Activated CD8-positive, alpha-beta T cell treated with anti-CD3 and anti-CD28 coated beads, Interleukin-2, amount 10 ng/mL, durations not matched to agents 7 days and 5 days (primary cell): Measurements from ENCODE around the gene NTN4. TPM values are rescaled to one million over a fixed set of nuclear protein-coding genes. Genes with fewer than 3 reads are reported as not detected.
"Not testable (repeated sequence)": the region's sequence is repeated elsewhere in the genome, so short reads cannot be mapped to it uniquely, and the experiment has no call there.

Source experiments
- ATAC-seq: fragments of 150-1000 bp; cut with Tn5 transposase; one replicate; pipeline ENCODE4 v1.10.0; 2021; ENCODE audit warnings: moderate library complexity
- CTCF ChIA-PET: fragments of 350-600 bp; sonication (Branson Sonifier 250); formaldehyde crosslinking; loops from one replicate; lab custom pipeline; 2021; ENCODE audit warnings: antibody characterized with exemption; lab: Charles Lee
- POLR2A ChIA-PET: fragments of 350-600 bp; sonication (Branson Sonifier 250); formaldehyde crosslinking; loops from one replicate; lab custom pipeline; 2021; ENCODE audit warnings: antibody characterized with exemption; lab: Charles Lee
- DNase-seq: peaks from one replicate; pipeline ENCODE4 v3.0.0-alpha.2; 2020
- H3K27ac Mint-ChIP-seq: one replicate; pipeline ENCODE4 v1.8.0; 2021; ENCODE audit warnings: mild to moderate bottlenecking, mixed read lengths
- H3K27me3 Mint-ChIP-seq: one replicate; pipeline ENCODE4 v1.8.0; 2021; ENCODE audit warnings: low read depth, mixed read lengths
- H3K36me3 Mint-ChIP-seq: one replicate; pipeline ENCODE4 v1.8.0; 2021; ENCODE audit warnings: low read depth, mixed read lengths
- H3K4me1 Mint-ChIP-seq: one replicate; pipeline ENCODE4 v1.8.0; 2021; ENCODE audit warnings: low read depth, mixed read lengths
- H3K4me3 Mint-ChIP-seq: one replicate; pipeline ENCODE4 v1.8.0; 2021; ENCODE audit warnings: mild to moderate bottlenecking, mixed read lengths
- H3K9me3 Mint-ChIP-seq: one replicate; pipeline ENCODE4 v1.8.0; 2022; ENCODE audit warnings: mixed read lengths; ENCODE audit not compliant: insufficient read depth
- total RNA-seq, 2 experiments: library from RNA; stranded (reverse); gene quantifications; one replicate each; pipeline ENCODE4 v1.2.3, GENCODE V29; 2021

The NTN4 gene
- total RNA-seq, 2 experiments from 2014 or later: not detected

DNA sequence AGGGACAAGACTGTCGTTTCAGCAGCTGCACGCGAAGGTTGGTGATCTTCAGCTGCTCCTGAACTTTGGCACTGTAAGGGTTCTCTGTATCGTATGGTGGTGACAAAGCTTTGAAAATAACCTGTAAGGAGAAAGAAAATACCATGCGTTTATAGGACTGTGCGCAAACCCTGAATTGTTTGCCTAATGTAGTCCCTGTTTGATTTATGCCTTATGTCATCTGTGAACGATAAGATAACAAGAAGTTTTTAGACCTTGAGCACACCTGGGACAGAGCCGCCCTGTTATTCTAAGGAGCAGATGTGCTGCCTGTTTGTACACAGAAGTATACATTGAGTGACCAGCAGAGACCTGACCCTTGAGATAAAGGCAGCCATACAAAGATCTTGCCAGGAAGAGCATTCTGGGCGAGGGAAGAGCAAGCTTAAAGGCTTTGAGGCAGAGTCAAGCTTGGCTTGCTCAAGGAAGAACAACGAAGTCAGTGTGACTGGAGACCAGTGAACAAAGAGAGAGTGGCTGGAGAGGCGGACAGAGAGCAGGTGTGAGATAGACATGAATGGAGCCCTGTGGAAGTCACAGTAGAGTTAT, 52.4 kb downstream of the NTN4 start:
- Mint-ChIP-seq H3K27me3 (peaks cover 5% of the 10 kb centered on the region), H3K27ac (no peak overlapping the region), H3K36me3 (no peaks in the 10 kb centered on the region), H3K4me3 (no peak overlapping the region), H3K4me1 (no peaks in the 10 kb centered on the region), H3K9me3 (no peaks in the 10 kb centered on the region)
- ChIA-PET CTCF (no interaction called here), POLR2A (no interaction called here)
- no peak for DNase-seq
- ATAC-seq: no peak

DNA sequence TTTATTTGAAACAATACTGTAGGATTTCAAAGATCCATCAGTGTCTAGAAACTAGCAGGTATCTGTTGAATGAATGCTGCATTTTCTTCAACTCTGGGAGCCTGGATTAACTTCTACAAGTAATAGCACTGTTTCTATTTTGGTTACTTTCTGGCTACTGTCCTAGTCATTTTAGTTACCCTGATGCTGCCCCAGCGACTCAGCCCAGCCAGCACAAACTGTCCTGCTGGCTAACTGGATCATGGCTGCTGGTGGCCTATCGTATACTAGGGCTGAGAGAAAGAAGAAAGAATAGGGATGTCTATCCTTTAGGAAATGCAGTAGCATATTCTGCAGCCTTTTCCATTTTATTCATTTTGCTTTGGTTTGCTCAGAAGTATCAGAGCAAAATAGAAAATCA, 53.9 kb downstream of the NTN4 start:
- POLR2A ChIA-PET: no interaction called here
- H3K27ac Mint-ChIP-seq: no peak overlapping the region

DNA sequence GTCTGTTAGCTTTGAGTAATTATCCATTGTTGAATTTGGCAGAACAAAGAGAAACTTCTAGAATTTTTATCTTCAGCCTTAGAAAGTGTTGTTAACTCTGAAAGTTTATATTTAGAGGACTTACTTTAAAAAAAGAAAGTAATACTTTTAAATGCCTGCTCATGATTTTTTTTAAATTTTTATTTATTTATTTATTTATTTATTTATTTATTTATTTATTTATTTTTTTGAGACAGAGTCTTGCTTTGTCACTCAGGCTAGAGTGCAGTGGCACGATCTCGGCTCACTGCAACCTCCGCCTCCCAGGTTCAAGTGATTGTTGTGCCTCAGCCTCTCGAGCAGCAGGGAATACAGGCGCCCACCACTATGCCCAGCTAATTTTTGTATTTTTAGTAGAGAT, 54.8 kb downstream of the NTN4 start:
- ATAC-seq, POLR2A ChIA-PET, DNase-seq, CTCF ChIA-PET, H3K4me3 Mint-ChIP-seq, H3K27me3 Mint-ChIP-seq, H3K27ac Mint-ChIP-seq, H3K4me1 Mint-ChIP-seq, H3K9me3 Mint-ChIP-seq, H3K36me3 Mint-ChIP-seq: not testable (repeated sequence)

More for the DNA sequence above, 53.9 kb downstream of the NTN4 start:
- no peak for ATAC-seq
- Mint-ChIP-seq H3K36me3 (no peaks in the 10 kb centered on the region), H3K27me3 (peaks cover 2% of the 10 kb centered on the region), H3K4me3 (no peak overlapping the region), H3K4me1 (no peaks in the 10 kb centered on the region), H3K9me3 (no peaks in the 10 kb centered on the region)
- CTCF ChIA-PET: no interaction called here
- no peak for DNase-seq

DNA sequence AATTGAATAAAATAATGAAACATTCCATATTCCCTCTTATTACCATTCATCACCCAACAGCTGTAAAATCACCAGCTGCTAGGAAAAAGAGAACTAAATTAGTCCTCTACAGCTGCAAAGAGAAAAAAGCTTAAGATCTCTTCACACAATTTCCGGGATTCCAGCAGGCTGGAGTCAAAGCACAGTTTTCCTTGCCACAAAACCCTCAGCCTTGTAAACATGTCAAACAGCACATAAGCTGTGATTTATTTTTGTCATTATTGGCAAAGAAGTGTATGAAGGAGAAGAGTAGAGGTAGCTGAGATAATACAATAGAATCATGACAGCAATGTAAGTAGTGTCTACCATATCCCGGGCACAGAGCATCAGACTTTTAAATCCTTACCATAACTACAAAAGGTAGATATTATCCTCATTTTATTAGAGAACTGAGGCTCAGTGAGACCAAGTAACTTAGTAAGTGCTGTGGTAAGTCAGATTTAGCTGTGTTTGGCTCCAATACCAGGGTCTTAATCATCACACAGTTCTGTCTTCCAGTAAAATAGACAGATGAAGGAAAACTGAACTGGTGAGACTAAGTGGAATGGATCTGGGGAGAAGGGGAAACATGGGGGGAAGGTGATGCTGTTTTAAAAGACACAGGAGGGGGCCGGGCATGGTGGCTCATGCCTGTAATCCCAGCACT, 57.3 kb downstream of the NTN4 start:
- DNase-seq: no peak
- no peak overlapping the region for H3K27ac Mint-ChIP-seq
- no peak for ATAC-seq
- H3K27me3 Mint-ChIP-seq: peaks cover 8% of the 10 kb centered on the region
- H3K4me1 Mint-ChIP-seq: no peaks in the 10 kb centered on the region
- no peaks in the 10 kb centered on the region for H3K36me3 Mint-ChIP-seq
- CTCF ChIA-PET: no interaction called here
- no peak overlapping the region for H3K4me3 Mint-ChIP-seq
- POLR2A ChIA-PET: no interaction called here
- H3K9me3 Mint-ChIP-seq: no peaks in the 10 kb centered on the region

DNA sequence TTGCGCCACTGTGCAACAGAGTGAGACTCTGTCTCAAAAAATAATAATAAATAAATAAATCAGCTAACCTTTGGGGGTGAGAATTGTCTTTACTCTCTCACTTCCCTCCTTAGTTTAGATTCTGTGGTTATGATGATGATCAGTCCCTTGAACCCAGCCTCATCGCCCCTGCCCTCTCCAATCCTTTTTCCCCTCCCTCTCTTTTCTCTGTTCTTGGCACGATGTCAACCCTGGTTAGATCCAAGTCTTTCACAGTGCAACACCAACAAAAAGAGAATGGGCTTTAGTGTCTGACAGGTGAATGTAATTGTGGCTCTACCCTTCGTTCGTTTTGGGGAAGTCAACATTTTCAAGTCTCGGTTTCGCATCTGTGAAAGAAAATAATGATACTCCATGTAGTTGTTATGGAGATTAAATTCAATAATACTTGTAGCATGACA, 59.0 kb downstream of the NTN4 start:
- ATAC-seq (no peak), DNase-seq (no peak)
- Mint-ChIP-seq H3K9me3 (no peaks in the 10 kb centered on the region), H3K27me3 (peaks cover 8% of the 10 kb centered on the region), H3K27ac (no peak overlapping the region), H3K4me1 (no peaks in the 10 kb centered on the region), H3K36me3 (no peaks in the 10 kb centered on the region), H3K4me3 (no peak overlapping the region)
- ChIA-PET CTCF (no interaction called here), POLR2A (no interaction called here)

DNA sequence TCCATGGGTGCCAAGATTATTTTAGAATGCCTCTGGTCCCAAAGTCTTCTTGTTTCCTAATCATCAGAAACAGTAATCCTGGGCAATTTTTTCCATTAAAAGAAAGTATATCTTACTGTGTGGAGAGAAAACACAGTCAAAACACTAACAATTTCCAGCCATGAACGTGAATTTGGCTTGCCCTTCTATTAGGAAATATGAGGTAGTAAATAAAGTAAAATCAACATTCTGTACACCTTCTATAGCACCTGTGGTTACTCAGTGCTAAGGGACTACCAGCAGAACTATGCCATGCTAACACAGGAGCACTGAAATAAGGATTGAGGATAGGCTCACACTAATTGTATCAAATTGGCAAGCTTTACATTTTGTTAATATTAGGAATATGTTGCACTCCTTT, 60.1 kb downstream of the NTN4 start:
- Mint-ChIP-seq H3K27me3 (peaks cover 10% of the 10 kb centered on the region), H3K4me3 (no peak overlapping the region), H3K4me1 (no peaks in the 10 kb centered on the region), H3K36me3 (no peaks in the 10 kb centered on the region), H3K27ac (no peak overlapping the region), H3K9me3 (no peaks in the 10 kb centered on the region)
- ChIA-PET POLR2A (no interaction called here), CTCF (no interaction called here)
- no peak for ATAC-seq
- no peak for DNase-seq

DNA sequence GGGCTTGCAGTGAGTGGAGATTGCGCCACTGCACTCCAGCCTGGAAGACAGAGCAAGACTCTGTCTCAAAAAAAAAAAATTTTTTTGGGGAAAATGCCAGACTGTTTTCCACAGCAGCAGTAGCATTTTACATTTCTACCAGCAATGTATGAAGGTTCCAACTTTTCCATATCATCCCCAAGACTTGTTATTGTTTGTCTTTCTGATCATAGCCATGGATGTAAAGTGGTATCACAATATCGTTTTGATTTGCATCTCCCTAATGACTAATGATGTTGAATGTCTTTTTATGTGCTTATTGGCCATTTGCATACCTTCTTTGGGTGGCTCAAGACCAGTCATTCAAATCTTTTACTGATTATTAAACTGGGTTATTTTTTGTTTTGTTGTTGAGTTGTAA, 63.7 kb downstream of the NTN4 start:
- Mint-ChIP-seq H3K4me3 (no peak overlapping the region), H3K27ac (no peak overlapping the region), H3K4me1 (no peaks in the 10 kb centered on the region), H3K27me3 (peaks cover 15% of the 10 kb centered on the region), H3K9me3 (no peaks in the 10 kb centered on the region), H3K36me3 (no peaks in the 10 kb centered on the region)
- ChIA-PET CTCF (no interaction called here), POLR2A (no interaction called here)
- DNase-seq (no peak), ATAC-seq (no peak)

DNA sequence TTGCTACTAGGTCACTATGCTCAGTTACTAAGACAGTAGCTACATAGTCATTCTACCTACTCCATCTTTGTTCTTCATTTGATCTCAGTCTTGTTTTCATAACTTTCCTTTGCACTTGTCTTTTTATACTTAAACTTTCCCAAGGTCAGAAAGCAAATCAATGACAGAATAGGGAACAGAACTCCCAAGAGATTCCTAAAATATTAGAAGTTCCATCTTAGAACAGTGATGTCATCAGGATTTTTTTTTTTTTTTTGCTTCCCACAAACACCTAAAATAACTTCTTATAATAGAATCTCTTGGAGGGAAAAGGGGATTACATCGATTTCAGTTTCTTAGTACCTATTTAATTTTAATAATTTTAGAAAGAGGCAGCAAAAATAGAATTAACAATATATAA, 65.8 kb downstream of the NTN4 start:
- ChIA-PET CTCF (no interaction called here), POLR2A (no interaction called here)
- ATAC-seq (no peak), DNase-seq (no peak)
- H3K27me3 Mint-ChIP-seq: peaks cover 18% of the 10 kb centered on the region
- H3K4me1 Mint-ChIP-seq: no peaks in the 10 kb centered on the region
- no peak overlapping the region for H3K4me3 Mint-ChIP-seq
- H3K9me3 Mint-ChIP-seq: no peaks in the 10 kb centered on the region
- no peak overlapping the region for H3K27ac Mint-ChIP-seq
- H3K36me3 Mint-ChIP-seq: no peaks in the 10 kb centered on the region

DNA sequence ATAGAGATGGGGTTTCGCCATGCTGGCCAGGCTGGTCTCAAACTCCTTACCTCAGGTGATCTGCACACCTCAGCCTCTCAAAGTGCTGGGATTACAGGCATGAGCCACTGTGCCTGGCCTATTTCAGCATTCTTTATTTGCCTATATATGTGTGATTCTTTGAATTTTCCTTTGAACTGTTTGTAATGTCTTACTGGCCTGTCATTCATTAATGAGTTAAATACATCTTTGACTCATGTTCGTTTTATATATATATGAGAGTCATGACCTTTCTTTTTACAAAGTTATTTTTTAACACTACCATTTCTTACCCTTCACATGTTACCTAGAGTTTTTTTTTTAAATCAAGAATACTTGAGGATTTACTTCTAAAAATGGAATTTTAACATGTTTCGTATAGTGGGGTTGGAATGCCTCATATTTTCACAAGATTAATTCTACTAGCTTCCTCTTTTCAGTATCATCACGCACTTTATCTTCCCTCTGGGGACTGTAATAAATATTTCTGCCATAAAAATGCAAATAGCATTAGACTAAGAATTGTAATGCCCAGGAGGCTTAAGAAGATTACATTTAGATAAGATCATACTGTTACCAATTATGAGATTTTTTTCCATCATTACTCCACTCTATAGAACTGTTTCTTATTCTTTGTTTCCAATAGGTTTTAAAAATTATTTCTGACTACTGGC, 66.7 kb downstream of the NTN4 start:
- DNase-seq (no peak), ATAC-seq (no peak)
- Mint-ChIP-seq H3K27ac (no peak overlapping the region), H3K9me3 (no peaks in the 10 kb centered on the region), H3K4me1 (no peaks in the 10 kb centered on the region), H3K27me3 (peaks cover 15% of the 10 kb centered on the region), H3K4me3 (no peak overlapping the region), H3K36me3 (no peaks in the 10 kb centered on the region)
- ChIA-PET POLR2A (no interaction called here), CTCF (no interaction called here)

DNA sequence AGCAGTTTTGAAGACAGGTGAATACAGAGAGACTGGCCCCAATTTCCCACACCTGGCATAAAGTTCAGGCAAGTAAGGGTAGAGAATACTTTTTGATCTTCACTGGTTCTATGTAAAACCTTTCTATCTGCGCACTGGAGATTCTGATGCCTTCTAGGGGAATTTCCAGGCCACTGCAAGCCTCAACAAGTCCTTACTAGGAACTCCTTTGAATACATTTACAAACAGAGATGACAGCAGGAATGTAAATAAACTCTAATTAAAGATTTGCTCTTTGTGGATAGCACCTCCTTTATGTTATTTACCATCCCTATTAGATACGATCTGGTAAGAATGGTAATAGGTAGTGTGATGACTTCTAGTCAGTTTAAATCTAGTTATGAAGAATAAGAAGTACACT, 69.2 kb downstream of the NTN4 start:
- Mint-ChIP-seq H3K4me1 (no peaks in the 10 kb centered on the region), H3K27me3 (peaks cover 10% of the 10 kb centered on the region), H3K27ac (no peak overlapping the region), H3K36me3 (no peaks in the 10 kb centered on the region), H3K4me3 (no peak overlapping the region), H3K9me3 (no peaks in the 10 kb centered on the region)
- no peak for DNase-seq
- POLR2A ChIA-PET: no interaction called here
- no peak for ATAC-seq
- CTCF ChIA-PET: no interaction called here

DNA sequence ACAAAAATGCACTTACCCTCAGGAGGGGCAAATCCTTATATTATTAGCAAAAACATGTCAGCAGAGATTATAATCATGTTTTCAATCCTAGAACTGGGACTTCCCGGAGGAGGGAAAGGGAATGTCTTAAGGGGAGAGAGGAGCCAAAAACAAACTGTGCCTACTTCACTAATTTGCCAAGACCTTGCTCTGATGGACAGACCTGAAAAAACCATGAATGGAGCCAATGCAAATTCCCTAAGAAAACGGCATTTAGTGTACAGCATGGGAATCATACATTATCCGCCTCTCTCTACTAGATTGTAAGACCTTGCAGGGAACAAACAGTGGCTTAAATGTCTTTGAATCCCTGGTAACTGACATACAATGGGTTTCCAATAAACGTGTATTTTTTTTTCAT, 70.4 kb downstream of the NTN4 start:
- no peaks in the 10 kb centered on the region for H3K4me1 Mint-ChIP-seq
- H3K27ac Mint-ChIP-seq: no peak overlapping the region
- no peaks in the 10 kb centered on the region for H3K9me3 Mint-ChIP-seq
- H3K36me3 Mint-ChIP-seq: no peaks in the 10 kb centered on the region
- CTCF ChIA-PET: interaction anchor here (1.1 kb wide), 1 partner anchor 198 kb away, joined by 3 read pairs; no protein-coding TSS in a partner anchor
- no peak overlapping the region for H3K4me3 Mint-ChIP-seq
- DNase-seq (no peak), ATAC-seq (no peak)
- POLR2A ChIA-PET: no interaction called here
- H3K27me3 Mint-ChIP-seq: peaks cover 16% of the 10 kb centered on the region

DNA sequence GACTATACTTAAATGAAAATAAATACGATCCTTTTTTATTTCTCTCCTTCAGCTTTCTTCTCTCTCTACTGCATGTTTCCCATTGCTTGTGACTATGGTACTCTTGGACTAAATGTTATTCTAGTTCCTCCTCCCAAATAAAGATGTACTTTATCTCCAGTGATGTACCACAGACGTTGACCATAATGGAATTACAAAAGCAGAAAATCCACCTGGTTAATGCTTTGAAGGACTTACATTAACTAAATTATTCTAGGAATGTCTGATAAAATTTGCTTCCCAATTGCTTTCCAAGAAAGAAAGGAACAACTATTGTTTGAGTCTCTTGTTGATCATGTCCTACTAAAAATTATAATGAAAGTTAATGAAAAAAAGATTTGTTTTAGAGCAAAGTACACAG, 71.8 kb downstream of the NTN4 start:
- Mint-ChIP-seq H3K36me3 (no peaks in the 10 kb centered on the region), H3K27ac (no peak overlapping the region), H3K9me3 (no peaks in the 10 kb centered on the region), H3K4me3 (no peak overlapping the region), H3K4me1 (no peaks in the 10 kb centered on the region), H3K27me3 (peaks cover 14% of the 10 kb centered on the region)
- ChIA-PET CTCF (no interaction called here), POLR2A (no interaction called here)
- DNase-seq (no peak), ATAC-seq (no peak)
